ENCODE data around the gene BMAL1.

BMAL1 gene

GRCh38 chr11:13259374-13259773 is 18.2 kb upstream of the BMAL1 start:
- Histone ChIP-seq H4K20me1 (no peaks in the 10 kb centered on the region), H3K36me3 (no peaks in the 10 kb centered on the region), H3K9me3 (replicated peaks in 1 of 11) (no peaks in the 10 kb centered on the region), H3K4me2 (no peak overlapping the region), H3K27ac (no peak overlapping the region), H3K4me1 (peaks cover 0 to 16% (median 0%) of the 10 kb centered on the region in 10 experiments; a peak in 4 of 20 replicates), H3K9ac (no peak overlapping the region), H3K27me3 (no peaks in the 10 kb centered on the region), H3K4me3 (no peak overlapping the region)
- TF ChIP-seq Cebpa-rat (IDR thresholded peaks at IDR 0.05): no peak

GRCh38 chr11:13260201-13260962 is 17.2 kb upstream of the BMAL1 start:
- no peak overlapping the region for H3K4me3 ChIP-seq
- no peak overlapping the region for H3K9ac ChIP-seq
- peaks cover 0 to 12% (median 0%) of the 10 kb centered on the region in 10 experiments; a peak in 3 of 20 replicates for H3K4me1 ChIP-seq
- H3K9me3 ChIP-seq (replicated peaks in 1 of 11): no peaks in the 10 kb centered on the region
- no peaks in the 10 kb centered on the region for H3K27me3 ChIP-seq
- H3K4me2 ChIP-seq: 0 out of 22 replicates have a peak overlapping the region, but pooled peaks of 1 of the 11 experiments have one; percentile 0
- TF ChIP-seq Cebpa-rat (IDR thresholded peaks at IDR 0.05): no peak
- H3K36me3 ChIP-seq: no peaks in the 10 kb centered on the region
- no peaks in the 10 kb centered on the region for H4K20me1 ChIP-seq
- H3K27ac ChIP-seq: no peak overlapping the region

- Histone ChIP-seq H3K4me2 (0 out of 22 replicates have a peak overlapping the region, but pooled peaks of 1 of the 11 experiments have one; percentile 0), H3K9me3 (replicated peaks in 1 of 11) (no peaks in the 10 kb centered on the region), H4K20me1 (no peaks in the 10 kb centered on the region), H3K4me3 (no peak overlapping the region), H3K9ac (no peak overlapping the region), H3K27me3 (no peaks in the 10 kb centered on the region), H3K36me3 (no peaks in the 10 kb centered on the region), H3K27ac (no peak overlapping the region), H3K4me1 (peaks cover 0 to 12% (median 0%) of the 10 kb centered on the region in 10 experiments; a peak in 3 of 20 replicates)
- TF ChIP-seq Cebpa-rat (IDR thresholded peaks at IDR 0.05): no peak
Measured at GRCh38 chr11:13260963-13261588, 16.5 kb upstream of the BMAL1 start.

GRCh38 chr11:13261591-13262061 is 16.0 kb upstream of the BMAL1 start:
- no peak overlapping the region for H3K27ac ChIP-seq

GRCh38 chr11:13262096-13262495 is 15.5 kb upstream of the BMAL1 start:
- Histone ChIP-seq H3K4me1 (peaks cover 0 to 22% (median 0%) of the 10 kb centered on the region in 10 experiments; a peak in 6 of 20 replicates), H3K36me3 (no peaks in the 10 kb centered on the region), H3K9ac (no peak overlapping the region), H3K27me3 (no peaks in the 10 kb centered on the region), H3K9me3 (replicated peaks in 1 of 11) (no peaks in the 10 kb centered on the region), H3K4me3 (no peak overlapping the region), H3K4me2 (no peak overlapping the region), H3K27ac (no peak overlapping the region), H4K20me1 (no peaks in the 10 kb centered on the region)
- no peak for TF ChIP-seq Cebpa-rat (IDR thresholded peaks at IDR 0.05)

More at GRCh38 chr11:13261591-13262061, 16.0 kb upstream of the BMAL1 start:
- Histone ChIP-seq H3K9ac (no peak overlapping the region), H3K4me3 (no peak overlapping the region), H3K4me1 (peaks cover 0 to 18% (median 0%) of the 10 kb centered on the region in 10 experiments; a peak in 6 of 20 replicates), H3K36me3 (no peaks in the 10 kb centered on the region), H3K27me3 (no peaks in the 10 kb centered on the region), H3K9me3 (replicated peaks in 1 of 11) (no peaks in the 10 kb centered on the region), H3K4me2 (no peak overlapping the region), H4K20me1 (no peaks in the 10 kb centered on the region)
- TF ChIP-seq Cebpa-rat (IDR thresholded peaks at IDR 0.05): no peak

DNA sequence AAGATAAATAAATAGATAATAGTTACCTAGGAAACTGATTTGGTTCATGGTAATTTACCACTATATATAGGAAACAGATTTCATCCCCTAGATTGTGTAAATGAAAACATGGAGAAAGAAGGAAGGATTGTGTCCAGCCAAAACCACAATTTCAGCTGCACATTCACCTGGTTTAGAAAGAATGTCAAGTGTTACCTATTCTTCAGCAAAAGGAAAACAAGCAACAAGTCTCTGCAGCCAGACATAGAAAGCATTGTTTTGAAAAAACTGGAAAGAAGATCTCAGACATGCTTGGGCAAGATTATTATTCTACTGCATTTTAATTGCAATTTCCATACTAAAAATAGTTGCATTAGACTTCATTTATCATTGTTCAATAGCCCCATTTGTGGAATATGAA is 8.8 kb upstream of the BMAL1 start:
- Histone ChIP-seq H3K27me3 (no peaks in the 10 kb centered on the region), H3K9ac (no peak overlapping the region), H3K36me3 (no peaks in the 10 kb centered on the region), H3K9me3 (replicated peaks in 1 of 11) (no peaks in the 10 kb centered on the region), H3K4me3 (no peak overlapping the region), H4K20me1 (no peaks in the 10 kb centered on the region), H3K27ac (no peak overlapping the region), H3K4me1 (peaks cover 0 to 21% (median 0%) of the 10 kb centered on the region in 10 experiments; a peak in 6 of 20 replicates), H3K4me2 (no peak overlapping the region)
- no peak for TF ChIP-seq Cebpa-rat (IDR thresholded peaks at IDR 0.05)

DNA sequence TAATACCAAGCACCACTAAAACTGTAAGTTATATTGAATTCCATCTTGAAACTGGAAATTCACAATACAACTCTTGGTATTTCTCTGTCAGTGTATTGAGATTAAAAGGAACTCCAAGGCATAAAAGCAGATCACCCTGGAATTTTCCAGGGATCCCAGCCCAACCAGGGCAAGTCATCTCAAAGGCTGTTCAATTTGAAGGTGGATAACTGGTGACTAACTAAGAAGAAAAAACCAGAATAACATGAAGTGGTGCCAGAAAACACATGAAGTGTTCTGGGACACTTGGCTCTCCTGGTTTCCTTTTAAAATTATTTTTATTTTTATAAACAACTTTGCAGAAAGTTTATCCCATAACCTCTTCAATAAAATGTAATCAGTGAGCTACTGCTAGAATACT is 7.8 kb upstream of the BMAL1 start:
- H3K4me3 ChIP-seq: no peak overlapping the region
- no peak overlapping the region for H3K9ac ChIP-seq
- no peak overlapping the region for H3K4me2 ChIP-seq
- no peaks in the 10 kb centered on the region for H3K36me3 ChIP-seq
- H3K9me3 ChIP-seq (replicated peaks in 1 of 11): no peaks in the 10 kb centered on the region
- no peaks in the 10 kb centered on the region for H4K20me1 ChIP-seq
- H3K27ac ChIP-seq: no peak overlapping the region
- peaks cover 0 to 18% (median 0%) of the 10 kb centered on the region in 10 experiments; a peak in 6 of 20 replicates for H3K4me1 ChIP-seq
- H3K27me3 ChIP-seq: peaks cover 0 to under 1% (median 0%) of the 10 kb centered on the region in 11 experiments; a peak in 1 of 22 replicates
- no peak for TF ChIP-seq Cebpa-rat (IDR thresholded peaks at IDR 0.05)

GRCh38 chr11:13271060-13271693 is 6.4 kb upstream of the BMAL1 start:
- no peak overlapping the region for H3K27ac ChIP-seq
- no peak overlapping the region for H3K4me3 ChIP-seq
- no peaks in the 10 kb centered on the region for H3K36me3 ChIP-seq
- H3K4me1 ChIP-seq: peaks cover 0 to 18% (median under 1%) of the 10 kb centered on the region in 10 experiments; a peak in 6 of 20 replicates
- no peak for TF ChIP-seq Cebpa-rat (IDR thresholded peaks at IDR 0.05)
- no peaks in the 10 kb centered on the region for H4K20me1 ChIP-seq
- no peak overlapping the region for H3K9ac ChIP-seq
- no peaks in the 10 kb centered on the region for H3K9me3 ChIP-seq (replicated peaks in 1 of 11)
- H3K27me3 ChIP-seq: peaks cover 0 to 15% (median 8%) of the 10 kb centered on the region in 11 experiments; a peak in 15 of 22 replicates
- H3K4me2 ChIP-seq: no peak overlapping the region

DNA sequence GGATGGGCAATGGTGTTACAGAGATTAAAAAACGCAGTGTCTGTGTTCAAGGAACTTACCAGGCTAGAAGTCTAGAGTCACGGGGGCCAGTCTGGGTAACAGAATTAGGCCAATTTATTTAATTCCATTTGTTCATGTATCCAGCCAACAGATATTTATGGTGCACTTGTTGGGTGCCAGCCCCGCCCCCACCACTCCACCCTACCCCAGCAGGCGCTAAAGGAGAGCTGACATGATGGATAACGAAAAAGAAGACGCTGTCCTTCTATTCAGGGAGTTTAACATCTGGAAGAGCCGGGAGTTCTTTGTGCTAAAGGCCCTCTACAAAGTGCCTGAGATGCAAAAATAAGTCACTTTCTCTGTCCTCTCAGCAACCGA is 1.1 kb upstream of the BMAL1 start:
- Histone ChIP-seq H3K4me1 (peaks cover 28 to 39% (median 36%) of the 10 kb centered on the region in 10 experiments), H3K27ac (no peak overlapping the region), H3K27me3 (peaks cover 0 to 45% (median 36%) of the 10 kb centered on the region in 11 experiments; a peak in 19 of 22 replicates), H3K4me3 (peak overlapping the region; percentile 82 to 98 (median 95)), H3K36me3 (peaks cover 0 to 6% (median 0%) of the 10 kb centered on the region in 11 experiments; a peak in 3 of 22 replicates), H3K9ac (peak overlapping the region in 10 of 11 experiments; percentile 66 to 75 (median 73); a peak in 15 of 22 replicates), H3K4me2 (peak overlapping the region; percentile 69 to 97 (median 94)), H4K20me1 (peaks cover 30 to 36% (median 32%) of the 10 kb centered on the region in 11 experiments), H3K9me3 (replicated peaks in 1 of 11) (no peaks in the 10 kb centered on the region)
- TF ChIP-seq Cebpa-rat (IDR thresholded peaks at IDR 0.05): no peak

Data from BLaER1 treated with 17β-estradiol and CSF1 and Interleukin-3, amounts not matched to agents 10 nM and 100 nM (cell line).